GM23338 (cell line): ENCODE measurements around the gene DLST.

Experiments used
- EZH2 ChIP-seq: fragments of 200-600 bp; sonication (generic); IDR thresholded peaks from one replicate; pipeline ENCODE4 v1.8.0; 2017; ENCODE audit warnings: antibody characterized with exemption, mild to moderate bottlenecking, low read depth; ENCODE audit not compliant: unreplicated experiment
- EZH2phosphoT487 ChIP-seq: fragments of 200-600 bp; sonication (generic); IDR thresholded peaks from one replicate; pipeline ENCODE4 v1.8.1; 2018; ENCODE audit warnings: antibody characterized with exemption; ENCODE audit not compliant: unreplicated experiment
- JUNB ChIP-seq: IDR thresholded peaks from one replicate; pipeline ENCODE4 v1.6.1; 2016; ENCODE audit warnings: antibody characterized with exemption; ENCODE audit not compliant: unreplicated experiment
- NANOG ChIP-seq: IDR thresholded peaks from 2 replicates; pipeline ENCODE4 v1.6.1; 2016; ENCODE audit warnings: antibody characterized with exemption, borderline replicate concordance
- TF ChIP-seq, protein P1 (sequence below), 2 experiments: fragments of 200-600 bp in 1 of 2; sonication (generic) in 1 of 2; conservative IDR thresholded peaks; 2 replicates each; pipeline versions ENCODE4 v1.5.1 to v1.6.1; 2016 to 2017; ENCODE audit warnings: antibody characterized with exemption in 2 of 2, low read depth in 2 of 2, mild to moderate bottlenecking in 2 of 2, moderate library complexity in 1 of 2
- TF ChIP-seq, protein P2 (sequence below): IDR thresholded peaks from one replicate; pipeline ENCODE4 v1.6.1; 2018; ENCODE audit warnings: antibody characterized with exemption; ENCODE audit not compliant: unreplicated experiment

DNA sequence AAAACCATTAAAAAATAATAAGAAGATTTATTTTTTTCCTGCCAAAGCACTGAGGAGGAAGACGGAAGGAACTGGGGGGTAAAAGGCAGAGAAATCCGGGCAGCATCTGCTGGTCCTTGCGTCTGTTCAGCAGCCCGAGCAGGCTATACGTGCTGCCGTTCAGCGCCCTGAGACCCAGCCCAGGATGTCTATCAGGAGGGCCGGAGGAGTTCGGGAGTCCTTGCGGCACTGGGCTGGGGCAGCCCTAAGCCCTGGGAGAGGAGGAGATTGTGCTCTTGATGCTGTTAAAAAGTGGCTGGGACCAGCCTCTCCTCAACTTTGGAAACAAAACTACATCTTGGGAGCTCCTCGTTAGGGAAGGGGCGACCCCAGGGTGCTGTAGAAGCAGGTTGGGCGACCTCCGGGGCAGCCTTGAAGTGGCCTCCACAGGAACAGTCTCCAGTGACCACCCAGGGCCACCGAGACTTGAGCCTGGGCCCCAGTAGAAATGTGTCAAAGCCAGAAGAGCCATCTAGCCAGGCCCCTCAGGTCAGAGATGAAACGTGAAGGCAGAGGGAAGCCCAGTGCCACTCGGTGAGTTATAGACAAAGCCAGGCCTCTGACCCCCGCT is 59.3 kb downstream of the DLST start:
- TF ChIP-seq, protein P1, sequence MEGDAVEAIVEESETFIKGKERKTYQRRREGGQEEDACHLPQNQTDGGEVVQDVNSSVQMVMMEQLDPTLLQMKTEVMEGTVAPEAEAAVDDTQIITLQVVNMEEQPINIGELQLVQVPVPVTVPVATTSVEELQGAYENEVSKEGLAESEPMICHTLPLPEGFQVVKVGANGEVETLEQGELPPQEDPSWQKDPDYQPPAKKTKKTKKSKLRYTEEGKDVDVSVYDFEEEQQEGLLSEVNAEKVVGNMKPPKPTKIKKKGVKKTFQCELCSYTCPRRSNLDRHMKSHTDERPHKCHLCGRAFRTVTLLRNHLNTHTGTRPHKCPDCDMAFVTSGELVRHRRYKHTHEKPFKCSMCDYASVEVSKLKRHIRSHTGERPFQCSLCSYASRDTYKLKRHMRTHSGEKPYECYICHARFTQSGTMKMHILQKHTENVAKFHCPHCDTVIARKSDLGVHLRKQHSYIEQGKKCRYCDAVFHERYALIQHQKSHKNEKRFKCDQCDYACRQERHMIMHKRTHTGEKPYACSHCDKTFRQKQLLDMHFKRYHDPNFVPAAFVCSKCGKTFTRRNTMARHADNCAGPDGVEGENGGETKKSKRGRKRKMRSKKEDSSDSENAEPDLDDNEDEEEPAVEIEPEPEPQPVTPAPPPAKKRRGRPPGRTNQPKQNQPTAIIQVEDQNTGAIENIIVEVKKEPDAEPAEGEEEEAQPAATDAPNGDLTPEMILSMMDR (conservative IDR thresholded peaks at IDR 0.05; ENCODE audit: low read depth in 2 of 2), result no peak
- no peak for TF ChIP-seq EZH2
- TF ChIP-seq, protein P2, sequence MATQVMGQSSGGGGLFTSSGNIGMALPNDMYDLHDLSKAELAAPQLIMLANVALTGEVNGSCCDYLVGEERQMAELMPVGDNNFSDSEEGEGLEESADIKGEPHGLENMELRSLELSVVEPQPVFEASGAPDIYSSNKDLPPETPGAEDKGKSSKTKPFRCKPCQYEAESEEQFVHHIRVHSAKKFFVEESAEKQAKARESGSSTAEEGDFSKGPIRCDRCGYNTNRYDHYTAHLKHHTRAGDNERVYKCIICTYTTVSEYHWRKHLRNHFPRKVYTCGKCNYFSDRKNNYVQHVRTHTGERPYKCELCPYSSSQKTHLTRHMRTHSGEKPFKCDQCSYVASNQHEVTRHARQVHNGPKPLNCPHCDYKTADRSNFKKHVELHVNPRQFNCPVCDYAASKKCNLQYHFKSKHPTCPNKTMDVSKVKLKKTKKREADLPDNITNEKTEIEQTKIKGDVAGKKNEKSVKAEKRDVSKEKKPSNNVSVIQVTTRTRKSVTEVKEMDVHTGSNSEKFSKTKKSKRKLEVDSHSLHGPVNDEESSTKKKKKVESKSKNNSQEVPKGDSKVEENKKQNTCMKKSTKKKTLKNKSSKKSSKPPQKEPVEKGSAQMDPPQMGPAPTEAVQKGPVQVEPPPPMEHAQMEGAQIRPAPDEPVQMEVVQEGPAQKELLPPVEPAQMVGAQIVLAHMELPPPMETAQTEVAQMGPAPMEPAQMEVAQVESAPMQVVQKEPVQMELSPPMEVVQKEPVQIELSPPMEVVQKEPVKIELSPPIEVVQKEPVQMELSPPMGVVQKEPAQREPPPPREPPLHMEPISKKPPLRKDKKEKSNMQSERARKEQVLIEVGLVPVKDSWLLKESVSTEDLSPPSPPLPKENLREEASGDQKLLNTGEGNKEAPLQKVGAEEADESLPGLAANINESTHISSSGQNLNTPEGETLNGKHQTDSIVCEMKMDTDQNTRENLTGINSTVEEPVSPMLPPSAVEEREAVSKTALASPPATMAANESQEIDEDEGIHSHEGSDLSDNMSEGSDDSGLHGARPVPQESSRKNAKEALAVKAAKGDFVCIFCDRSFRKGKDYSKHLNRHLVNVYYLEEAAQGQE, result no peak
- TF ChIP-seq NANOG, result no peak
- no peak for TF ChIP-seq EZH2phosphoT487
- TF ChIP-seq JUNB, result no peak
